ENCODE data around the gene STAMBPL1. TPM values are rescaled to one million over a fixed set of nuclear protein-coding genes. Genes with fewer than 3 reads are reported as not detected.

Gene STAMBPL1
- total RNA-seq, 1 donor from 2014 or later = 4.1 TPM

DNA sequence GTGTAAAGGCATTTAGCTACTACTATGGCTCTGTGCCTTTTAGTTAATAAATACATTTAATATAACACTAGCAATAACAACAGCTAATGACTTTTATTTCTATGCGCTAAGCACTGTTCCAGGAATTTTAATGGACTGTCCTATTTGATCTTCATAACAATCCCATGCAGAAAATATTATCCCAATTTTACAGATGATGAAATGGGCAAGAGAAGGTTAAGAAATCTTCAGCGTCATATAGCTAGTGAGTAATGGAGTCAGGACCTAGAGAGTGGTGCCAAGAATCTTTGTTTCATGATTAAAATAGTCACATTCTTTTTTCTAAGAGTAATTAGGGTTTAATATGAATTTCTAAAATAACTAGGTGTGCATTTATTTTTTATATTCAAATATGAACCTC is 40.2 kb downstream of the STAMBPL1 start:
- H3K4me1 Mint-ChIP-seq = peaks cover 12% of the 10 kb centered on the region
- no peaks in the 10 kb centered on the region for H3K9me3 Mint-ChIP-seq
- no peaks in the 10 kb centered on the region for H3K36me3 Mint-ChIP-seq (ENCODE audit: low read depth)
- H3K27me3 Mint-ChIP-seq (ENCODE audit: low read depth) = no peaks in the 10 kb centered on the region
- H3K4me3 Mint-ChIP-seq = no peak overlapping the region
- no peak overlapping the region for H3K27ac Mint-ChIP-seq (ENCODE audit: unreplicated experiment)
- TF ChIP-seq, protein P1, sequence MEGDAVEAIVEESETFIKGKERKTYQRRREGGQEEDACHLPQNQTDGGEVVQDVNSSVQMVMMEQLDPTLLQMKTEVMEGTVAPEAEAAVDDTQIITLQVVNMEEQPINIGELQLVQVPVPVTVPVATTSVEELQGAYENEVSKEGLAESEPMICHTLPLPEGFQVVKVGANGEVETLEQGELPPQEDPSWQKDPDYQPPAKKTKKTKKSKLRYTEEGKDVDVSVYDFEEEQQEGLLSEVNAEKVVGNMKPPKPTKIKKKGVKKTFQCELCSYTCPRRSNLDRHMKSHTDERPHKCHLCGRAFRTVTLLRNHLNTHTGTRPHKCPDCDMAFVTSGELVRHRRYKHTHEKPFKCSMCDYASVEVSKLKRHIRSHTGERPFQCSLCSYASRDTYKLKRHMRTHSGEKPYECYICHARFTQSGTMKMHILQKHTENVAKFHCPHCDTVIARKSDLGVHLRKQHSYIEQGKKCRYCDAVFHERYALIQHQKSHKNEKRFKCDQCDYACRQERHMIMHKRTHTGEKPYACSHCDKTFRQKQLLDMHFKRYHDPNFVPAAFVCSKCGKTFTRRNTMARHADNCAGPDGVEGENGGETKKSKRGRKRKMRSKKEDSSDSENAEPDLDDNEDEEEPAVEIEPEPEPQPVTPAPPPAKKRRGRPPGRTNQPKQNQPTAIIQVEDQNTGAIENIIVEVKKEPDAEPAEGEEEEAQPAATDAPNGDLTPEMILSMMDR (conservative IDR thresholded peaks at IDR 0.05) = no peak
- no peak for DNase-seq (ENCODE audit: low read depth, low spot score)

DNA sequence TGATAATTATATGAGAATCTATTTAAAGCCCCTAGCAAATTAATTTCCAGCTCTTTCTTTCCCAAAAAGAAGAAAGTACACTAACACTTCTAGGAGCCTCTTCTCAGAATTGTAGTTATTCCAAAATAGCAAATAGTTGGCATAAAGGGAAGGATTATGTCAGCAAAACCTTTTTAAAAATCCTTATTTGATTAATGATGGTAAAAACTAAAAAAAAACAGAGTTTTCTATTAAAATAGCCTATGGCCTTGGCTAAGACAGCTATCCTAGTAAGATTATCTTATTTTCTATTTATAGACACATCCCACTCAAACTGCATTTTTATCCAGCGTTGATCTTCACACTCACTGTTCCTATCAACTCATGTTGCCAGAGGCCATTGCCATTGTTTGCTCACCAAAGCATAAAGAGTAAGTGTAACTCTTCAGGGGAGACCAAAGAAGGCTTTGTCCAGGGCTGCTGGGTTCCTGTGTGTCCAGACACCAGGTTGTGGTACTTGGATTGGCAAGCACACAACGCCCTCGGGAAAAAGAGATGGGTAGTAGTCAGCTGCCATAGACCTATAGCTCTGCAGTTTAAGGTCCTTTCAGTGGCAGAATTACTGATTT is 41.0 kb downstream of the STAMBPL1 start:
- Mint-ChIP-seq H3K4me3 (no peak overlapping the region), H3K36me3 (ENCODE audit: low read depth) (no peaks in the 10 kb centered on the region), H3K27ac (ENCODE audit: unreplicated experiment) (no peak overlapping the region), H3K27me3 (ENCODE audit: low read depth) (no peaks in the 10 kb centered on the region), H3K9me3 (no peaks in the 10 kb centered on the region), H3K4me1 (peaks cover 5% of the 10 kb centered on the region)
- DNase-seq (ENCODE audit: low read depth, low spot score) = no peak
- TF ChIP-seq, protein P1 (conservative IDR thresholded peaks at IDR 0.05) = no peak

DNA sequence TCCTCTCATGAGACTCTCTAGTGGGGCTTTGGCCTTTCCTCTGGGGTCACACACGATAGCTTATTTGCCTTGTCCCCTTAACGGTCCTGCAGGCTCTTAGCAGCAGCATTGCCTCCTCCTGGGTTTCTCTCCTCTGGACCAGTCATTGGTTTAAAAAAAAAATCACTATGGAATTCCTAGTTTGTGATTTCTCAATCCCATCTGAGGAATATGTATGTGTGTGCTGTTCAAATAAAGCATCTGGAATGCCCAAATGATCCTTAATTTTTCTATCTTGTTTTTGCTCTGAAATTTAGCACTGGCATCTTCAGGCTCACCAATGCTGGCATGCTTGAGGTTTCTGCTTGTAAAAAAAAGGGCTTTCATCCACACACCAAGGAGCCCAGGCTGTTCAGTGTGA is 42.0 kb downstream of the STAMBPL1 start:
- TF ChIP-seq, protein P1 (conservative IDR thresholded peaks at IDR 0.05) = no peak
- Mint-ChIP-seq H3K9me3 (no peaks in the 10 kb centered on the region), H3K27me3 (ENCODE audit: low read depth) (no peaks in the 10 kb centered on the region), H3K4me1 (peaks cover 4% of the 10 kb centered on the region), H3K27ac (ENCODE audit: unreplicated experiment) (no peak overlapping the region), H3K36me3 (ENCODE audit: low read depth) (no peaks in the 10 kb centered on the region), H3K4me3 (no peak overlapping the region)
- DNase-seq (ENCODE audit: low read depth, low spot score) = no peak

DNA sequence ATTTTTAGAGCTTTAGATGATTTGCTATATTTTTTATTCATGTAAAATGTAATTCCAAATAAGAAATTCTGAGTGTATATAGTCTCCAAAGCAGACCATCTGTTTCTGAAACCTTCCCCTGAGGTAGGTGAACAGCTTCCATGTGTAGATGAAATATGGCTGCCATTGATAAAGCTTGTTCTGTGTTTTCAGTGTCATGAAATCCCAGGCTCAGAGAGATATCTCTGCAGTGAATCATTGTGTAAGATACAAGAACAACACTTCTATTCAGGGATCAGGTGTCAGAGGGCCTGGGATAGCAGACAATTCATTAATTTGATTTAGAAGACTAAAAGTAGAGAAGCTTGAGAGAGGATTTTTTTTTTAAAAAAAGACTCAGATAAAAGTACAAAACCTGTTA is 43.5 kb downstream of the STAMBPL1 start:
- DNase-seq (ENCODE audit: low read depth, low spot score) = no peak
- H3K27me3 Mint-ChIP-seq (ENCODE audit: low read depth) = no peaks in the 10 kb centered on the region
- no peak overlapping the region for H3K27ac Mint-ChIP-seq (ENCODE audit: unreplicated experiment)
- no peak overlapping the region for H3K4me3 Mint-ChIP-seq
- no peaks in the 10 kb centered on the region for H3K36me3 Mint-ChIP-seq (ENCODE audit: low read depth)
- TF ChIP-seq, protein P1 (conservative IDR thresholded peaks at IDR 0.05) = no peak
- peaks cover 4% of the 10 kb centered on the region for H3K4me1 Mint-ChIP-seq
- no peaks in the 10 kb centered on the region for H3K9me3 Mint-ChIP-seq

DNA sequence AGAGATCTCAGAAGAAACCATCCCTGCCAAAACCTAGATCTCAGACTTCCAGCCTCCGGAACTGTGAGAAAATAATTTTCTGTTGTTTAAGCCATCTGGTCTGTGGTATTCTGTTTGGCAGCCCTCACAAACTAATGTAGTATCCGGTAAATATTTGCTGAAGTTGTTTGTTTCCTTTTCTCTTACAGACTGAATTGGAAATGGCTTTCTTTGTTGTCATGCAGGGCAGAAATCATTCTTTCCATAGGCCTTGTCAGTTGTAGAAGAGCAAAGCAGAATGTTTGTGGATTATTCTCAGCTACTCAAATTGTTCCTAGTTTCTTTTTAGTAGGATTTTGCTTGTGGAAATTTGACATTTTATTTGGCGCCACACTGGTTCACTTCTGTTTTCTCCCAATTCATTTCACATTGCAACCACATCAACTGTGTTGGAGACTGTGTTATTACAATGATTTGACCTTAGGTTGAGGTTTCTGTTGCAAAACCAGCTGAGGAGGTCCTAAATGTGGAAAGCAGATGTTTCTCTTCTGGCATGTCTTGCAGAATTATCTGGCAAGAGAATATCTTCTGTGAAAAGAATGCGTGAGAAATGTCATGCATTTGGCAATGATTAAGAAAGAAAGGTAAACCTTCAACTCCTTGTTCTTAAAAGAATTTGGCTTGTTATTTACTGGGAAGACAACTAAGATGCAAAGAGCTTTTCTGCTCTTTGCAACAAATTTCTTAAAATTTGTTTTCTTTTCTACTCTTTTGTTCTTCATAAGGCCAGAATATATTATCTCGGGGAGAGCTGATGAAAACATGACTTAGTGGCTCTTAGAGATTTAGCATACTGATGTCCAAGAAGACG is 46.7 kb downstream of the STAMBPL1 start:
- DNase-seq (ENCODE audit: low read depth, low spot score) = no peak
- no peaks in the 10 kb centered on the region for H3K9me3 Mint-ChIP-seq
- H3K4me1 Mint-ChIP-seq = no peaks in the 10 kb centered on the region
- no peaks in the 10 kb centered on the region for H3K36me3 Mint-ChIP-seq (ENCODE audit: low read depth)
- TF ChIP-seq, protein P1 (conservative IDR thresholded peaks at IDR 0.05) = no peak
- H3K27ac Mint-ChIP-seq (ENCODE audit: unreplicated experiment) = no peak overlapping the region
- no peak overlapping the region for H3K4me3 Mint-ChIP-seq
- no peaks in the 10 kb centered on the region for H3K27me3 Mint-ChIP-seq (ENCODE audit: low read depth)
